H9 (cell line): Measurements from ENCODE around the gene GEN1. TPM values are rescaled to one million over a fixed set of nuclear protein-coding genes. Genes with fewer than 3 reads are reported as not detected.

Experiments used
- DNase-seq: peaks from one replicate; pipeline ENCODE4 v3.0.0-alpha.2; 2017
- H2AFZ ChIP-seq: one replicate; pipeline ENCODE4 v1.6.1; 2013; ENCODE audit warnings: mild to moderate bottlenecking, low read length, control low read depth, moderate library complexity
- H2AK5ac ChIP-seq: 2 replicates; pipeline ENCODE4 v1.6.1; 2013; ENCODE audit warnings: low read length, control low read depth, mixed read lengths; ENCODE audit not compliant: insufficient read length
- H2BK120ac ChIP-seq: one replicate; pipeline ENCODE4 v1.6.1; 2013; ENCODE audit warnings: low read depth, mild to moderate bottlenecking, low read length, control low read depth, inconsistent platforms; ENCODE audit not compliant: poor library complexity, severe bottlenecking
- H2BK12ac ChIP-seq: 2 replicates; pipeline ENCODE4 v1.6.1; 2013; ENCODE audit warnings: low read length, control low read depth, mixed read lengths, low read depth; ENCODE audit not compliant: insufficient read length
- H2BK15ac ChIP-seq: 2 replicates; pipeline ENCODE4 v1.6.1; 2013; ENCODE audit warnings: low read depth, low read length, control low read depth
- H2BK20ac ChIP-seq: one replicate; pipeline ENCODE4 v1.6.1; 2013; ENCODE audit warnings: low read depth, mild to moderate bottlenecking, low read length, control low read depth, inconsistent platforms; ENCODE audit not compliant: poor library complexity, severe bottlenecking
- H2BK5ac ChIP-seq: 2 replicates; pipeline ENCODE4 v1.6.1; 2013; ENCODE audit warnings: low read length, control low read depth, mixed read lengths; ENCODE audit not compliant: insufficient read length
- H3K14ac ChIP-seq: 2 replicates; pipeline ENCODE4 v1.6.1; 2013; ENCODE audit warnings: low read length, control low read depth; ENCODE audit not compliant: insufficient read depth
- H3K18ac ChIP-seq: 2 replicates; pipeline ENCODE4 v1.6.1; 2013; ENCODE audit warnings: low read depth, mild to moderate bottlenecking, mixed read lengths, low read length, control low read depth; ENCODE audit not compliant: insufficient read length
- H3K23ac ChIP-seq: 2 replicates; pipeline ENCODE4 v1.6.1; 2013; ENCODE audit warnings: low read length, control low read depth, mixed read lengths, low read depth; ENCODE audit not compliant: insufficient read length
- H3K23me2 ChIP-seq: 2 replicates; pipeline ENCODE4 v1.6.1; 2013; ENCODE audit warnings: low read depth, mild to moderate bottlenecking, mixed read lengths, low read length, control low read depth; ENCODE audit not compliant: insufficient read length, poor library complexity, severe bottlenecking
- H3K27ac ChIP-seq: 2 replicates; pipeline ENCODE4 v1.5.1; 2013; ENCODE audit warnings: low read length, control low read depth, mixed read lengths, low read depth; ENCODE audit not compliant: insufficient read length
- H3K27me3 ChIP-seq: 2 replicates; pipeline ENCODE4 v1.6.1; 2013; ENCODE audit warnings: low read length, control low read depth, inconsistent platforms; ENCODE audit not compliant: insufficient read depth
- H3K4ac ChIP-seq: 2 replicates; pipeline ENCODE4 v1.6.1; 2013; ENCODE audit warnings: low read depth, mild to moderate bottlenecking, control low read depth, inconsistent platforms, low read length, moderate library complexity
- H3K4me1 ChIP-seq: 2 replicates; pipeline ENCODE4 v1.6.1; 2013; ENCODE audit warnings: low read length, control low read depth, inconsistent platforms; ENCODE audit not compliant: insufficient read depth
- H3K4me2 ChIP-seq: 2 replicates; pipeline ENCODE4 v1.6.1; 2013; ENCODE audit warnings: low read length, control low read depth, mixed read lengths; ENCODE audit not compliant: insufficient read length, insufficient read depth
- H3K56ac ChIP-seq: 2 replicates; pipeline ENCODE4 v1.6.1; 2013; ENCODE audit warnings: low read depth, mild to moderate bottlenecking, mixed read lengths, low read length, control low read depth; ENCODE audit not compliant: insufficient read length
- H3K79me1 ChIP-seq: 2 replicates; pipeline ENCODE4 v1.6.1; 2013; ENCODE audit warnings: low read depth, mild to moderate bottlenecking, moderate library complexity, low read length, control low read depth, inconsistent platforms; ENCODE audit not compliant: insufficient read depth, poor library complexity, severe bottlenecking
- H3K79me2 ChIP-seq: 2 replicates; pipeline ENCODE4 v1.6.1; 2013; ENCODE audit warnings: low read length, control low read depth, inconsistent platforms; ENCODE audit not compliant: insufficient read depth
- H3K9ac ChIP-seq: 2 replicates; pipeline ENCODE4 v1.6.1; 2013; ENCODE audit warnings: low read length, control low read depth, mixed read lengths; ENCODE audit not compliant: insufficient read length; ENCODE audit errors: extremely low read depth
- H3K9me3 ChIP-seq: one replicate; pipeline ENCODE4 v1.6.1; 2013; ENCODE audit warnings: low read depth, low read length, inconsistent platforms; ENCODE audit not compliant: control insufficient read depth
- H3T11ph ChIP-seq: one replicate; pipeline ENCODE4 v1.6.1; 2013; ENCODE audit warnings: mild to moderate bottlenecking, low read length, control low read depth, inconsistent platforms
- H4K20me1 ChIP-seq: one replicate; pipeline ENCODE4 v1.6.1; 2013; ENCODE audit not compliant: control insufficient read depth, insufficient read length, insufficient read depth
- H4K5ac ChIP-seq: 2 replicates; pipeline ENCODE4 v1.6.1; 2013; ENCODE audit warnings: low read depth, mild to moderate bottlenecking, mixed read lengths, low read length, control low read depth; ENCODE audit not compliant: insufficient read length
- H4K8ac ChIP-seq: replicated peaks from 2 replicates; pipeline ENCODE4 v1.6.1; 2013; ENCODE audit warnings: low read length, control low read depth, mixed read lengths, low read depth; ENCODE audit not compliant: insufficient read length
- H4K91ac ChIP-seq: 2 replicates; pipeline ENCODE4 v1.6.1; 2013; ENCODE audit warnings: low read depth, mild to moderate bottlenecking, moderate library complexity, mixed read lengths, low read length, control low read depth; ENCODE audit not compliant: insufficient read length
- H3K27ac Mint-ChIP-seq, 3 experiments: 2 replicates in 2 of 3; 3 replicates in 1 of 3; pipeline ENCODE4 v1.8.0; 2020 to 2021; ENCODE audit warnings: mixed read lengths in 3 of 3, mild to moderate bottlenecking in 1 of 3, moderate library complexity in 1 of 3
- H3K27me3 Mint-ChIP-seq: 2 replicates; pipeline ENCODE4 v1.8.0; 2021; ENCODE audit warnings: low read depth, mild to moderate bottlenecking, moderate library complexity, mixed read lengths
- H3K36me3 Mint-ChIP-seq, 3 experiments: 2 replicates in 2 of 3; 3 replicates in 1 of 3; pipeline ENCODE4 v1.8.0; 2020 to 2021; ENCODE audit warnings: low read depth in 3 of 3, mixed read lengths in 3 of 3; ENCODE audit not compliant: insufficient read depth in 1 of 3
- H3K4me1 Mint-ChIP-seq, 2 experiments: 2 replicates each; pipeline ENCODE4 v1.8.0; 2020; ENCODE audit warnings: mixed read lengths in 2 of 2
- H3K4me3 Mint-ChIP-seq, 2 experiments: 2 replicates in 1 of 2; 3 replicates in 1 of 2; pipeline ENCODE4 v1.8.0; 2020 to 2021; ENCODE audit warnings: mild to moderate bottlenecking in 2 of 2, mixed read lengths in 2 of 2, moderate library complexity in 1 of 2
- H3K9me3 Mint-ChIP-seq, 2 experiments: 2 replicates in 1 of 2; 3 replicates in 1 of 2; pipeline ENCODE4 v1.8.0; 2020; ENCODE audit warnings: mild to moderate bottlenecking in 2 of 2, mixed read lengths in 2 of 2, moderate library complexity in 1 of 2
- CTCF ChIP-seq: fragments of 200-600 bp; sonication (generic); conservative IDR thresholded peaks from 3 replicates; pipeline ENCODE4 v1.8.0; 2021; ENCODE audit warnings: antibody characterized with exemption, mild to moderate bottlenecking
- WGBS: extraction: QIAGEN DNeasy Blood & Tissue Kit; methylation state at CpG from one replicate; pipeline ENCODE4 v1.1.7; 2013; ENCODE audit warnings: missing lambda C conversion rate, low lambda C conversion rate, mixed read lengths; ENCODE audit not compliant: insufficient read length; ENCODE audit errors: extremely low coverage; 5-methylcytosine and 5-hydroxymethylcytosine counted together
- total RNA-seq: library from RNA; stranded (reverse); gene quantifications from 2 replicates; pipeline ENCODE4 v1.2.1, GENCODE V29; 2021

The GEN1 gene
- total RNA-seq, 1 experiment from 2014 or later, result 28.1 TPM

GRCh38 chr2:17759805-17760204, 5.9 kb downstream of the GEN1 start:
- no peak overlapping the region for H3T11ph ChIP-seq
- H3K14ac ChIP-seq, result no peak overlapping the region
- H3K9me3 ChIP-seq, result no peaks in the 10 kb centered on the region
- no peaks in the 10 kb centered on the region; the same call in 1 of the 2 replicates for H3K4me1 ChIP-seq
- H2BK120ac ChIP-seq, result no peak overlapping the region
- Mint-ChIP-seq H3K4me3 (no peak overlapping the region), H3K9me3 (no peaks in the 10 kb centered on the region), H3K4me1 (peaks cover 4 to 10% of the 10 kb centered on the region in 2 experiments), H3K36me3 (peaks cover 12 to 36% (median 33%) of the 10 kb centered on the region in 3 experiments; a peak in 6 of 7 replicates), H3K27ac (peak overlapping the region in 1 of 3 experiments; percentile 76; a peak in 1 of 7 replicates), H3K27me3 (no peaks in the 10 kb centered on the region)
- no peak overlapping the region for H2AFZ ChIP-seq
- TF ChIP-seq CTCF, result no peak
- H3K27ac ChIP-seq, result no peak overlapping the region
- no peak overlapping the region for H3K18ac ChIP-seq
- no peaks in the 10 kb centered on the region for H4K20me1 ChIP-seq
- H3K27me3 ChIP-seq, result no peaks in the 10 kb centered on the region
- no peak overlapping the region for H2BK5ac ChIP-seq
- H2BK15ac ChIP-seq, result no peak overlapping the region
- no peak overlapping the region for H3K56ac ChIP-seq
- H3K79me1 ChIP-seq, result no peaks in the 10 kb centered on the region
- no peak overlapping the region for H3K4ac ChIP-seq
- no peak overlapping the region for H2BK12ac ChIP-seq
- no peak overlapping the region for H3K9ac ChIP-seq
- H4K5ac ChIP-seq, result no peak overlapping the region
- WGBS, result no CpG with 5 or more reads among the region's 2 CpGs
- H2AK5ac ChIP-seq, result no peak overlapping the region
- no peak for DNase-seq
- H4K91ac ChIP-seq, result no peak overlapping the region
- peaks cover under 1% of the 10 kb centered on the region for H3K23me2 ChIP-seq
- H3K23ac ChIP-seq, result no peak overlapping the region
- no peak overlapping the region for H4K8ac ChIP-seq
- no peak overlapping the region for H3K4me2 ChIP-seq
- H3K79me2 ChIP-seq, result peaks cover 5% of the 10 kb centered on the region; the same call in 1 of the 2 replicates
- H2BK20ac ChIP-seq, result no peak overlapping the region
